ENCODE measurements around the gene SEMA6D.

- TF ChIP-seq EZH2 (IDR thresholded peaks at IDR 0.05; ENCODE audit: low read length) (no peak), CTCF (optimal IDR thresholded peaks at IDR 0.05 in 1 of 3, IDR thresholded peaks at IDR 0.05 in 1 of 3, conservative IDR thresholded peaks at IDR 0.05 in 1 of 3; ENCODE audit: extremely low read depth in 1 of 3, insufficient read depth in 2 of 3, low read length in 3 of 3) (no peak)
Observed at GRCh38 chr15:47791161-47791560, 73.9 kb downstream of the SEMA6D start.
